Stromal cell of bone marrow (primary cell): Measurements from ENCODE around the gene TAGLN3.

Experiments
- DNase-seq: peaks from one replicate; pipeline ENCODE4 v3.0.0-alpha.2; 2012; ENCODE audit warnings: low read depth

Gene TAGLN3

DNA sequence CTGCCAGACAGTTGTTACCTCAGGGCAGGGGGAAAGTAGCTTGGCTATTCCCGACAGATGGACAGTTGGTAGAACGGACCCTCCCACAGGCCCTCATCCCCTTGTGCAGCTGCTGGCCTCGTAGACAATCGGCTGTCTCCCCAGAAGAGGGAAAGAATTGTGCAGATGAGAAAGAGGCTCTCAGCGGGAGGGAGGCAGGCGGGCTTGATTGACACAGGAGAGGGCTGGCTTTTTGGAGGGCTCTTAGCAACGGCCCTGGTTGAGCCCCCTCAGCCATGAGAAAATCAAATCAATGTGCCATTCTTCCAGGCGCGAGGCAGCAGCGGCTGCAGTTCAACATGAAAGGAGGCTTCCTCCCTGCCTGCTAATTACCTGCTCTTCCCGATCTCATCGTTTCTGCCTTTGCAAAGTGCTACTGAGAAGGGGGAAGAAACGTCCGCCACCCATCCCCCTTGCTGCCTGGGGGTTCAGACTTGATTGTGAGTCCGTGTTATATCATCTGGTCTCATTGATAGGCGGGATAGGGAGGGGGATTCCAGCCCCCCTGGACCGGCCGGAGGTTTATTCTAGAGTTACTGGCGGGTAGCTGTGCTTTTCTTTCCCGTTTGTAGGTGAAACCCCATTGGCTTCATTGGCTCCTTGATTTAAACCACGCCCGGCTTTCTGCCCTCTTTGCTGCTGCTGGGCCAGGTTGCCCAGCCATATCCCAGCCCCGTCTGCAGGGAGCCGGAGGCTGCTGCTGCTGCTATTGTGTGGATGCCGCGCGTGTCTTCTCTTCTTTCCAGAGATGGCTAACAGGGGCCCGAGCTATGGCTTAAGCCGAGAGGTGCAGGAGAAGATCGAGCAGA is at the start of gene TAGLN3:
TSS of gene TAGLN3 (plus strand) at position 287 of the 848 bp plus-strand sequence. CDS start at position 788, 501 bp downstream.
- no peak for DNase-seq

DNA sequence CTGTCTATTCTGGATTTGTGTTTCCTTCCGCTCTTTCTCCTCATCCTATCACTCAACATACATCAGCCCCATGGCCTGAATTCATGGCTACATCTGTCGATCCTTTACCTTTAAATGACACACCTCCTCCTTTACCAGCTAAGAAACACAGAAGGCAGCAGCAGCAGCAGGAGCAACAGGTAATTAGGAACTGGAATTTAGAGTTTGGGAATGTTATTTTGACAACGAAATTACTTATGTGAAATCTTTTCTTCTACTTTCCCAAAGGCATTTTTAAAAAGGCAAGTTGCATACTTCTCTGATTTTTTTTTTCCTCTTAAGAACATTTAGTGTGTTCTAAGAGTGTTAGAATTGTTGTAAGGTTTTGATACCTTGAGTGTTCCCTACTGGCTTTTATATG is 49.0 kb upstream of the TAGLN3 start:
- DNase-seq = no peak

DNA sequence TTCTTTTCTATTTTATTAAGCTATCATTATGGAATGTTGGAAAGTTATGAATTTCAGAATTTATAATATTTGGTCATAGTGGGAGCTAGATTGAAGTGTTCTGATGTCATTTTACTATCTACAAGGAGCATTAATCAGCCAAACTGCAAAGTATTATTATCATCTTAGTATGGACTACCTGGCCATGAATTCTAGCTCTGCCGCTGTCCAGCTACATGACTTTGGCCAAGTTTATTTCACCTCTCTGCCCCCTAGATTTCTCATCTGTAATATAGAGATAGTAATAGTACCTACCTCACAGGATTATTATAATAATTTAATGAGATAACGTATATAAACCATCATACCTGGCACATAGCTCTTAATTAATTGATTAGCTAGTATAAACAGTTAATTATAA is 47.7 kb upstream of the TAGLN3 start:
- no peak for DNase-seq

DNA sequence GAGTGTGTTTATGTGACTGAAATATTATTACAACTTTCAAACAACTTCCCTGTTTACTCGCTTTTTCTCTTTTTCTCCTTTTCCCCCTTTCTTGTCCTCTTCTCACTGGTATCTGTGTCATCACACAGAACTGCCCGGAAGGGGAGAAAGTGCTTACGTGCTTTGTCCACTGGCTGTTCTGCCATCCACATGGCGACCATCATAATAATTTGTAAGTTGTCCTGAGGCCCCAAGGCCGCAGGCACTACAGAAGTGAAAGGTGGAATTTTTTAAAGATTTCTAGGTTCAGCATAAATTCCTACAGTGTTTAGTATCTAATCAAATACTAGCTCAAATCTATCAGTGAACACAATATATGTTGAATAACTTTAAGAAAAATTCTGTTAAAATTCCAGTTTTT is 46.6 kb upstream of the TAGLN3 start:
- DNase-seq = no peak

- DNase-seq = no peak
Observed at GRCh38 chr3:111952866-111953450, 45.8 kb upstream of the TAGLN3 start.

DNA sequence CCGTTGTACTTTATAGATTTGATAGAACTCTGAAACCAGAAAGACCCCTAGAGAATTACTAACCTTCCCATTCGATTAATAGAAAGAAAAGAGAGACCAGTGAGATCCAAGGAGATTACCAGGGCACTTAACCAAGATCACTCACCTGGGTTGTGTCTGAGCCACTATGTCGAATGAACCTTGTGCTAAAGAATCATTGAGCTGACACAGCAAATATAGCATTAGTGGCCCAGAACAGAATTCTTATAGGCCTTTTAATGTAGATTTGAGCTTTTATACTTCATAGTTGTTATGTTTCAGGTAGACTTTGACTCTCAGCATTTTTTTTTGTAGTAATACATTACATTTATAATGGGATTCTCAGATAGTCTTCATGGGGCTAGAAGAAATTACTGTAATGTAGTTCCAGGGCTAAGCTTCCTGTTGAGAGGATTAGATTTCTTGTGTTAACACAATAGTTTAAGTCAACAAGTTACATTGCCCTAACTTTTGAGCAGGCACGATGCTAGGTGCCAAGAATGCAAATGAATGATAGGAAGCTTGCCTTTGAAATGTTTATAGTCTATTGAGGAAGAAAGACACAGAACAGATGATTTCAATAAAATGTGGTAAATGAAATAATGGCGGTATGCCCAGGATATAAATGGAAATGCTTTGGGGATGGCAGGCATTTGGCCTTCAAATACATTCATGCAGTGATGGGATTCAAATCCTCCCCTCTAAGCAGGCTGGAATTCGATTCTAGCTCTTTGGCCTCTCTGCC is 44.3 kb upstream of the TAGLN3 start:
- no peak for DNase-seq

DNA sequence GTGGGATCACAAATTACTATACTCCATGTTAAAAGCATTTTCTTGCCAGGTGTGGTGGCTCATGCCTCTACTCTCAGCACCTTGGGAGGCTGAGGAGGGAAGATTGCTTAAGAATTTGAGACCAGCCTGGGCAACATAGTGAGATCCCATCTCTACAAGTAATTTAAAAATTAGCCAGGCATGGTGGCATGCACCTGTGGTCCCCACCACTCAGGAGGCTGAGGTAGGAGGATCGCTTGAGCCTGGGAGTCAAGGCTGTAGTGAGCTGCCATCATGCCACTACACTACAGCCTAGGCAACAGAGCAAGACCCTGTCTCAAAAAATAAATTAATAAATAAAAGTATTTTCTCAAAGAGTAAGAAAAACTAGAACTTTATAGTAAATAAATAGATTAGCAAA is 42.8 kb upstream of the TAGLN3 start:
- DNase-seq = no peak

DNA sequence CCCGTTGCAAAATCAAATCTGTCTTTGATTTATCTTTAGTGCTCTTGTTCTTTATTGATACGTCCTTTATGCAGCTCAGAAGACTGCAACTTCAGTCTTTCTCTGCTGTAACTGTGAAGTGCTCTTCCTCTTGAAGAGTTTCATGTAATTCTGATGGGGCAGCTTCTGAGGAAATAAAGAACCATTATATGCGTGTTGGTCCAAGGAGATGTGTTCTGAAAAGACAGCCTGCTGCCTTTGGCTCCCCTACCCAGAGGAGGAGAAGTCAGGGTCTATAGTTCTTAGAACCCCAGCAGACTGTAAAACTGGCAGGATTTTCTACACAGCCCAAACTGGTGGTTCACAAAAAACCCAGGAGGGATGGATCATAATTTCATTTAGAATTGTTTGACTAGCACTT is 42.3 kb upstream of the TAGLN3 start:
- no peak for DNase-seq

DNA sequence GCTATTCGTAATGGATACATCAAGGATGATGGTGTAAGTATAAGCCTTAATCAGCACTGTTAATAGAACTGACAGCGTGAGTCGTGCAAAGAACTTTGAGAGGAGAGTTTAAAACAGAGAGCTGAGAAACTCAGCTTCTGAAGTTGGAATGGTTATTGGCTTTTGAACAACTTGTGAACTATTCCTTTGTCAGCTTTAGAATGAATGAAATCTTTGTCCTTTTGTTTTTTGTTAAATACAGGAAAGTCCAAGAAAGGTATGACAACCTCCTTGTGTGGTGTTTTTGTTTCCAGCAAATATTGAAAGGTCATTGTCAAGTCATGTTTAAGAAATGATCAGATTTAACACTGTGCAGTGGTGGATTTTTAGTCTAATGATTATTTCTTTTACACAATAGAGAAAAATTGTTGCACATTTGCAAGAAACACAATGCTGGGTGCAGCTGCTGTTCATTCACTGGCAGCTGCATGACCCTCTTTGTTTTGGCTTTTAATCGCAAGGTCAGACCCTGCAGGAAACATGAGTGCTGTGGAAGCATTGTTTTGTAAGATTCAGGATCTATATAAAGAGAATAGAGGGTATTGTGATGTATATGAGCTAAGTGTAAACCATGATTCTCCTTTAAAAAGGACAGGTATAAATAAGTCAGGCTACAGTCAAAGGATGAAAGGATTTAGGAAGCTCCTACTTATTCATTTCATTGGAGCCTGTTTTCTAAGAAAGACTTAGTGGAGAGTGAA is 41.6 kb upstream of the TAGLN3 start:
- no peak for DNase-seq

DNA sequence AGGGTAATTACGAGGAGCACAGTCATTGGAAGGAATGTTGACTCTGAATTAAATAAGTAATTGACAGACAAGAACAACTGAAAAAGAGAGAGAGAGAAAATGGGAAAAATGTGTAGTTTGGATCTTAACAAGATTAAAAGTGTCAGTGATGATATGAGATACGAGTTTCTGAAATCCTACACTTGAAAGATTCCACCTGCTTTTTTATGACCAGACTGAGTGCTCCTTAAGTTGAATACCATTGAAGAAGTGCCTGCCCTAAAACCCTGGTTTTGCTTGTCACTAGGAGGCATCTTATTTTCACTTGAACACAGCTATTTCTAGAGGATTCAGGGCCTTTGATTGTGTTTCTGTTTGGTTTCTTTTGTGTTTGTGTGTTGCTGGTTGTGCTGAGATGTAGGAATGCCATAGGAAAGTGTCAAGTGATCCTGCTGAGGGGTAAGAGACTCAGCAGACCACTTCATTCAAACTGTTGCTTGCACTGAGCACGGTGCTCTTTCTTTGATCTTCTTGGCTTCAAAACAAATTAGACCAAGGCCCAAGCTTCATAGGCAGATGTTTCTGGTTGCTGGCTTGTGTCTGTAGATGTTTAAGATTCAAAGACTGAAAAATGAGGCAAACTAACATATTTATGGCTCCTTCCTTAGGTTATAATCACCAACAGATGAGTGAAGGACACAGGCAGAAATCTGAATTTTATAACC is 37.1 kb upstream of the TAGLN3 start:
- DNase-seq = no peak

GRCh38 chr3:111963424-111963823 is 35.3 kb upstream of the TAGLN3 start:
- peak; percentile 79 for DNase-seq

DNA sequence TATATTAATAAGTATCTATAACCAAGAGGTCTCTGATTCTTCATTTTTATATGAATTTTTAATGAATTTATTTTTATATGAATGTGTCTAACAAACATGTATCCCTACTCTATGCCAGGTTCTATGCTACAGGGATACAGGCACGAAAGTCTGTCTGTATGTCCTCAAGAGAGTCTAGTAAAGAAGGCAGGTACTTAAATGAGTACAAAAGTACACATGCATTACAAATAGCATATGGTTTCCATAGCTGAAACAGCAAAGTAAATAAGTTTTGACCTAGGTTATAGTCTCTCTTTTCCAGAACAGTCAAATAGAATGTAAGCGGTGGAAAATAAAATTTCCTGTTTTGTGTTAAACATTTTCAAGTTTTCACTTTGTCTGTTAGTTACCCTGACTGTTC is 33.2 kb upstream of the TAGLN3 start:
- no peak for DNase-seq

DNA sequence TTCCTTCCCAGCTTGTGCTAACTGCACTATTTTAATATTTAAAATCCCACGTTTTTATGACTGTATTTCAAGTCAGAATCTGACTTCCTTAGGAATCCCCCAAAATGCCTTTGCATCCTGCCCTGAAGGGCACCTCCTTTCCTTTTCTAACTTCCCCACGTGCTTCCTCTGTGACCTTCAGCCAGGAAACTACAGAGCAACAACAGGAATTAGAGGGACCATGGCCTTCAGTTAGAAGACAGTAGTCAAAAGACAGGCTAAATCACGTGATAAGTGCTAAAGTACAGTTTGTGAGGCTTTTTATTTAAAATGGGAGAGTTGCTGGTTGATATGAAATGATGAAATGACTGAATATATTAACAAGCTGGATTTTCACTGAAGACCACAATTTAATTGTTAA is 31.7 kb upstream of the TAGLN3 start:
- no peak for DNase-seq

DNA sequence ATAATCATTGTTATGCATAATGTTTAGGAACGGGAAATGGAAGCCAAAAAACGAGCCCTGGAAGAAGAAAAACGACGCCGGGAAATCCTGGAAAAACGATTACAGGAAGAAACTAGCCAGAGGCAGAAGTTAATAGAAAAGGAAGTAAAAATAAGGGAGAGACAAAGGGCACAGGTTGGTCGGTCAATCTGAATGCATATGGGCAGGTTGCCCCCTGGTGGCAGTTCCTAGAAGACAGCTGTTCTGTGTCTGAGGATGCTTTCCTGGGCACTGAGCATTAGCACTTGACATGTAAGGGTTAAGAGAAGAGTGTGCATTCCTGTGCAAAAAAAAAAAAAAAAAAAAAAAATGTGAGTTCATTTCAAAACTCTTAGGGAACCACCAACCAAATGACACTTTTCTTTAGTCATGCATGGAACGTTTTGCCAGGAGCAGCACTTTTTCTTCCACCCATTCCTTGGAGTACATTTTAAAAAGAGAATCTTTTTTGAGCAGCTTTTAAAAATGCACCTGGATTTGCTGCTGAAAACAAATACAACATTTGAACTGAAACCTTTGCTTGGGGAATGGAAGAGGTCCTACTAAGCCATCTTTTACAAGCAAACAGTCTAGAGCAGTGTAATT is 31.0 kb upstream of the TAGLN3 start:
- peak; percentile 62 for DNase-seq

DNA sequence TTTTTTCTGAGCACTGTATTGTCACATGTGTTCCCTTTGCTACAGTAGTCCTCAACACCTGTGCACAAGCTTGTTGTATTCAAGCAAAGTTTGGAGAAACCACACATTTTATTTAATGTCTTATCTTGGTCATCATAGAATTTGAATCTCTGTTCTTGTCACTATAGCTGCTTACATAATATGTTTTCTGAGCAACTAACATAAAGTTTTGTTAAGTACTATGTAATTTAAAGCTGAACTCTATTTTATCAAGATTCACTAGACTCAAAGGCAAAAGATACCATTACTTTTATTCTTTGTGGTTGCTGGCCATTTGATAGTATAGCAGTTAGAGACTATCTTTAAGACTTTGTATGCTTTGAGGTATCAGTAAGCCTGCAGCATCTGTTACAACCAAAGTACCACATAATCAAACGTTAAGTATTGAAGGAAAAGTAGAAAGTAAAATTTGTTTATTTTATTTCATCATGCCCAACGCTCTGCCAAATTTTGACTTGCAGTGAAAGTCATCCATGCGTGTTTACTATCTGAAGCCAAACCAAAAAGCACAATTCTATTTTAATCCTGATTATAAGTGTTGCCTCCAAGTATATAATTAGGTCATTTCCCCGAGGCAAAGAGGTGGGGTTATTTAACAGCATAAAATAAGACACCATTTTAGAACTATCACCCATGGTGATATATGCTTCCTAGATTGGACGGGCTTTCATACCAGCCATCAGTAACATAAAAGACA is 30.2 kb upstream of the TAGLN3 start:
- DNase-seq = no peak

DNA sequence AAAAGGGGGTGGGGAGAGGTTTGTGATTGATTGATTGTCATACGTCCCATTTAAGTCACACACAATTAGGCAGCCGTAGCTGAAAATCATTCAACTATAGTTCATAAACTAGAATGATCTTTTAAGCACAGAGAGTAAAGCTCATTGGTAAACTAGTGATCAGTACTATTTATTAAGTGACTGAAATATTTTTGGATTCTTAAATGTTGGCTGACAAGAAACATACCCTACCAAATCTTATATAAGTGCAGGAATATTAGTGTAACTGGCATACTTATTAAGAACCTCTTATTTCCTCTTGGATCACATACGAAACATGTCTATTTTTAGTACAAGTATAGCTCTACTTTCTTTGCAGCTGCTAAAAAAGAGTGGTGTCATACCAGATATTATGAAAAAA is 28.3 kb upstream of the TAGLN3 start:
- no peak for DNase-seq

GRCh38 chr3:111971533-111972130 is 27.1 kb upstream of the TAGLN3 start:
- DNase-seq = no peak

DNA sequence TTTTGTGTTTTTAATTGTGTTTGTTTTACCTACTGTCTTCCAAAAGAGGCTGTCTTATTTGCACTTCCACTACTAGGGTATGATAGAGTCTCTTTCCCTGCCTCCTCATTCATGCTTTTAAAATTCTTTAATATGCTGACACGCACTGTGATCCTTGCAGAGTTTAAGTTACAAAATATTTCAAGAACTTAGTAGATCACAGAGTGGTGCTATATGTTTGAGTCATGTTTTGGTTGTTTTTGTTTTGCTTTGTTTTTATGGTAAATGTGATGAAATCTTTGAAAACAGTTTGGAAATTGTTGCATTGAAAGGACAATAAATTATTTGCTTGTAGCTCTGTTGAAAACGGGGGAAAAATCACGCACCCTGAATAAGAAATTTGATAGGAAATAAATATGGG is 25.8 kb upstream of the TAGLN3 start:
- no peak for DNase-seq

- no peak for DNase-seq
Observed at GRCh38 chr3:111975131-111975530, 23.6 kb upstream of the TAGLN3 start.

DNA sequence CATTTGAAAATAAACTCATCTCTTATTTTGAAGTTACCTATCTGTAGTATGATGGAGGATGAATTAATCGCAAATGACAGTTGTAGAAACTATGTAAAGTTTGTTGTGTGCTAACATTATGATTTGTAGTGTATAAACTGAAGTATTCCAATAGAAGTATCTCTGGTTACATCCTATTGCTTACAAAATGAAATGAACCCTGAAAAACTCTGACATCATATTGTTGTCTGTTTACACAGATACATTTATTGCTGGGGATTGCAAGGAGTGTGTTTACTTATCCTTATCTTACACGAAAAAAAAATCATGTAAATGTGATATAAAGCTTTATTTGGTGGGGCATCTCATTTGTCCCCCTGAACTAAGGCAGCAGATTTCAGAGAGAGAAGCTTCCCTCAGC is 22.5 kb upstream of the TAGLN3 start:
- DNase-seq = no peak
